ENCODE results near the gene EYA2. TPM values are rescaled to one million over a fixed set of nuclear protein-coding genes. Genes with fewer than 3 reads are reported as not detected.

The EYA2 gene
- total and polyA plus RNA-seq, 2 of the 4 experiments (the other 2 are of a cell fraction): 2.3 to 5.4 TPM

- Histone ChIP-seq H3K4me1 (ENCODE audit: control insufficient read depth, insufficient read depth, low read length) (peaks cover 8% of the 10 kb centered on the region), H4K91ac (ENCODE audit: insufficient read depth, low read depth, low read length) (no peak overlapping the region), H2AK9ac (replicated peaks; ENCODE audit: low read depth, low read length, poor library complexity) (no peak overlapping the region), H3K4me3 (ENCODE audit: insufficient read depth, low read depth, low read length) (no peak overlapping the region), H3K36me3 (ENCODE audit: control insufficient read depth, insufficient read depth, low read length) (no peaks in the 10 kb centered on the region), H3K23ac (ENCODE audit: low read depth, low read length) (no peak overlapping the region), H2AK5ac (ENCODE audit: low read depth, low read length) (no peak overlapping the region), H3K4me2 (ENCODE audit: low read depth, low read length) (no peak overlapping the region), H4K5ac (ENCODE audit: low read depth, low read length) (no peak overlapping the region), H3K79me1 (ENCODE audit: low read depth in 1 of 2, low read length in 2 of 2) (no peaks in the 10 kb centered on the region; a peak in 1 of 4 replicates), H3K27ac (ENCODE audit: insufficient read depth, low read length) (no peak overlapping the region), H3K18ac (ENCODE audit: low read depth, low read length) (no peak overlapping the region), H2BK120ac (ENCODE audit: low read depth, low read length) (no peak overlapping the region), H3K27me3 (ENCODE audit: control insufficient read depth, insufficient read depth, low read length) (no peaks in the 10 kb centered on the region), H3K56ac (ENCODE audit: extremely low read depth, insufficient read depth, low read length) (no peak overlapping the region), H3K14ac (replicated peaks; ENCODE audit: low read depth, low read length) (no peak overlapping the region), H2BK15ac (ENCODE audit: low read depth, low read length) (no peak overlapping the region), H3K9me1 (ENCODE audit: insufficient read depth, low read length) (0 out of 2 replicates have a peak, but pooled peaks cover 4% of the 10 kb centered on the region), H4K20me1 (ENCODE audit: insufficient read depth, low read length) (no peaks in the 10 kb centered on the region), H3K9me3 (ENCODE audit: control insufficient read depth, insufficient read depth, low read length) (no peaks in the 10 kb centered on the region), H4K8ac (ENCODE audit: low read depth in 2 of 2, low read length in 2 of 2) (no peak overlapping the region), H3K9ac (ENCODE audit: low read depth, low read length) (no peak overlapping the region), H2AFZ (replicated peaks; ENCODE audit: low read length, poor library complexity) (no peak overlapping the region), H2BK5ac (ENCODE audit: low read depth, low read length, poor library complexity, severe bottlenecking) (no peak overlapping the region), H2BK20ac (ENCODE audit: low read depth, low read length) (no peak overlapping the region), H3K4ac (ENCODE audit: low read depth, low read length) (no peak overlapping the region)
- ChIA-PET POLR2A (ENCODE audit: unreplicated experiment) (no interaction called here), CTCF (no interaction called here)
- dilution Hi-C loops (cut with HindIII; ENCODE audit: low sequenced_read_pairs, unreplicated experiment) (no loop called here), intact Hi-C loops (cut with micrococcal nuclease) (no loop called here), in situ Hi-C loops (cut with MboI; ENCODE audit: low sequenced_read_pairs) (no loop called here)
- DNase-seq (no peak), ATAC-seq (ENCODE audit: low read depth) (no peak)
- TF ChIP-seq FOS (IDR thresholded peaks at IDR 0.05; ENCODE audit: low read depth, low read length): no peak
- no peak for TF ChIP-seq ELK1 (IDR thresholded peaks at IDR 0.05; ENCODE audit: borderline replicate concordance, low read depth, low read length)
- TF ChIP-seq MXI1 (IDR thresholded peaks at IDR 0.05; ENCODE audit: borderline replicate concordance, low read depth, low read length): no peak
- TF ChIP-seq CHD1 (IDR thresholded peaks at IDR 0.05; ENCODE audit: low read depth, low read length): no peak
- no peak for TF ChIP-seq RCOR1 (IDR thresholded peaks at IDR 0.05; ENCODE audit: insufficient replicate concordance, low read length)
- TF ChIP-seq USF2 (IDR thresholded peaks at IDR 0.05; ENCODE audit: low read depth, low read length): no peak
- no peak for TF ChIP-seq MAFK (IDR thresholded peaks at IDR 0.05; ENCODE audit: low read depth, low read length)
- no peak for TF ChIP-seq NFE2L2 (IDR thresholded peaks at IDR 0.05; ENCODE audit: low read depth, low read length)
- TF ChIP-seq POLR2A (IDR thresholded peaks at IDR 0.05; ENCODE audit: low read depth, low read length): no peak
- no CpG with 5 or more reads among the region's 4 CpGs for whole genome bisulfite sequencing, 2 experiments (ENCODE audit: extremely low coverage in 2 of 2, insufficient read length in 1 of 2)
- no TSS peak for BruUV-seq (replicated peaks)
Observed at GRCh38 chr20:46937157-46937523, 42.5 kb downstream of the EYA2 start.

All from IMR-90 (cell line).